Activated CD4-positive, CD25-positive, alpha-beta regulatory T cell treated with anti-CD3 and anti-CD28 coated beads, Interleukin-2, amount 50 U/mL, for 16 hours (primary cell): ENCODE measurements around the gene MRGPRX1.
A peak's percentile ranks its signal among the peaks of the same experiment; 100 is the strongest.
"Not testable (repeated sequence)": the region's sequence is repeated elsewhere in the genome, so short reads cannot be mapped to it uniquely, and the experiment has no call there.

Experiments used
- DNase-seq: peaks from one replicate; pipeline ENCODE4 v3.0.0-alpha.2; 2020; ENCODE audit warnings: low read depth, low spot score

The MRGPRX1 gene

GRCh38 chr11:18939314-18939713 lies at the start of gene MRGPRX1:
MRGPRX1 (minus strand) TSS chr11:18939414; CDS start chr11:18934784, 4,630 bp downstream.
- no peak for DNase-seq

- no peak for DNase-seq
These were observed 48.4 kb upstream of the MRGPRX1 start for GRCh38 chr11:18987454-18988231.

GRCh38 chr11:18986744-18987143 lies 47.5 kb upstream of the MRGPRX1 start:
- DNase-seq, result no peak

- no peak for DNase-seq
These were observed 42.7 kb upstream of the MRGPRX1 start for GRCh38 chr11:18981897-18982296.

- no peak for DNase-seq
These were observed 35.0 kb upstream of the MRGPRX1 start for GRCh38 chr11:18974192-18974591.

GRCh38 chr11:18972336-18972735 lies 33.1 kb upstream of the MRGPRX1 start:
- no peak for DNase-seq

GRCh38 chr11:18969720-18970119 lies 30.5 kb upstream of the MRGPRX1 start:
- no peak for DNase-seq

- DNase-seq, result no peak
These were observed 19.2 kb upstream of the MRGPRX1 start for GRCh38 chr11:18958221-18958910.

GRCh38 chr11:18956630-18957029 lies 17.4 kb upstream of the MRGPRX1 start:
- DNase-seq, result no peak

GRCh38 chr11:18936002-18936673 lies 3.1 kb downstream of the MRGPRX1 start:
- DNase-seq, result no peak

- peak; percentile 0 for DNase-seq
These were observed 4.9 kb downstream of the MRGPRX1 start for GRCh38 chr11:18934195-18934814.

- DNase-seq, result no peak
These were observed 11.5 kb downstream of the MRGPRX1 start for GRCh38 chr11:18927550-18928322.

- not testable (repeated sequence) for DNase-seq
These were observed 13.8 kb downstream of the MRGPRX1 start for GRCh38 chr11:18925426-18925825.

- no peak for DNase-seq
These were observed 26.3 kb downstream of the MRGPRX1 start for GRCh38 chr11:18912883-18913282.

- no peak for DNase-seq
These were observed 31.8 kb downstream of the MRGPRX1 start for GRCh38 chr11:18907391-18907790.

GRCh38 chr11:18900637-18901036 lies 38.6 kb downstream of the MRGPRX1 start:
- not testable (repeated sequence) for DNase-seq

GRCh38 chr11:18900151-18900611 lies 39.0 kb downstream of the MRGPRX1 start:
- not testable (repeated sequence) for DNase-seq

- not testable (repeated sequence) for DNase-seq
These were observed 47.5 kb downstream of the MRGPRX1 start for GRCh38 chr11:18891712-18892111.

- DNase-seq, result no peak
These were observed 48.6 kb downstream of the MRGPRX1 start for GRCh38 chr11:18890615-18891014.
